Breast epithelium (tissue), 4 donors: ENCODE results near the gene CCSER1. TPM values are rescaled to one million over a fixed set of nuclear protein-coding genes. Genes with fewer than 3 reads are reported as not detected.

Source experiments
- DNase-seq, 2 donors: peaks; one replicate each; pipeline ENCODE4 v3.0.0-alpha.2; 2019; ENCODE audit warnings: low spot score in 2 of 2
- H3K27ac ChIP-seq, 2 donors: fragments of 200-600 bp; sonication (generic) in 1 of 2; one replicate each; pipeline ENCODE4 v1.5.1; 2016 to 2019; ENCODE audit warnings: mild to moderate bottlenecking in 1 of 2
- H3K27me3 ChIP-seq, 2 donors: fragments of 200-600 bp; sonication (generic) in 1 of 2; one replicate each; pipeline versions ENCODE4 v1.5.1 to v1.6.0; 2017 to 2019; ENCODE audit warnings: control low read depth in 1 of 2, mild to moderate bottlenecking in 1 of 2
- H3K36me3 ChIP-seq: fragments of 200-600 bp; one replicate; pipeline ENCODE4 v1.5.1; 2019
- H3K4me1 ChIP-seq, 2 donors: fragments of 200-600 bp; sonication (generic); one replicate each; pipeline ENCODE4 v1.5.1; 2016 to 2019; ENCODE audit warnings: control low read depth in 1 of 2
- H3K4me3 ChIP-seq, 3 donors: fragments of 200-600 bp; sonication (generic); 1 replicate in 2 of 3; 2 replicates in 1 of 3; pipeline ENCODE4 v1.5.1; 2016 to 2019; ENCODE audit warnings: mild to moderate bottlenecking in 3 of 3, moderate library complexity in 2 of 3
- H3K9me3 ChIP-seq, 2 donors: fragments of 200-600 bp; sonication (generic) in 1 of 2; one replicate each; pipeline ENCODE4 v1.5.1; 2016 to 2019; ENCODE audit warnings: control low read depth in 1 of 2
- POLR2A ChIP-seq: fragments of 450-650 bp; IDR thresholded peaks from one replicate; pipeline ENCODE4 v1.6.1; 2016; ENCODE audit warnings: antibody characterized with exemption, mild to moderate bottlenecking, moderate library complexity
- POLR2AphosphoS5 ChIP-seq, 3 donors: sonication (generic); formaldehyde crosslinking; IDR thresholded peaks; one replicate each; pipeline ENCODE4 v1.6.1; 2017; ENCODE audit warnings: antibody characterized with exemption in 3 of 3
- intact Hi-C: fragments of 100-400 bp; cut with DNase I; formaldehyde crosslinking; loops from one replicate; pipeline ENCODE4 v1.15.1; 2023; ENCODE audit warnings: low total_unique reads
- total RNA-seq, 3 donors: library from RNA; depleted of rRNA; stranded (reverse); fragments of >200 nt; gene quantifications; one replicate each; pipeline ENCODE4 v1.1.0, GENCODE V29; 2016
- TF ChIP-seq, protein P1 (sequence below), 3 donors: fragments of 450-650 bp; IDR thresholded peaks; one replicate each; pipeline ENCODE4 v1.5.1; 2016 to 2017; ENCODE audit warnings: antibody characterized with exemption in 3 of 3, mild to moderate bottlenecking in 3 of 3, moderate library complexity in 3 of 3

CCSER1 gene
- total RNA-seq, 3 donors from 2014 or later = 6.4 to 73.3 (median 55.7) TPM

GRCh38 chr4:90994851-90995574 lies 867.8 kb downstream of the CCSER1 start:
- no peak for DNase-seq
- intact Hi-C loops = no loop called here
- no peak overlapping the region for H3K27ac ChIP-seq
- H3K9me3 ChIP-seq = no peaks in the 10 kb centered on the region
- H3K36me3 ChIP-seq = no peaks in the 10 kb centered on the region
- no peak overlapping the region for H3K4me3 ChIP-seq
- TF ChIP-seq POLR2AphosphoS5 (IDR thresholded peaks at IDR 0.05) (no peak), POLR2A (no peak)
- TF ChIP-seq, protein P1, sequence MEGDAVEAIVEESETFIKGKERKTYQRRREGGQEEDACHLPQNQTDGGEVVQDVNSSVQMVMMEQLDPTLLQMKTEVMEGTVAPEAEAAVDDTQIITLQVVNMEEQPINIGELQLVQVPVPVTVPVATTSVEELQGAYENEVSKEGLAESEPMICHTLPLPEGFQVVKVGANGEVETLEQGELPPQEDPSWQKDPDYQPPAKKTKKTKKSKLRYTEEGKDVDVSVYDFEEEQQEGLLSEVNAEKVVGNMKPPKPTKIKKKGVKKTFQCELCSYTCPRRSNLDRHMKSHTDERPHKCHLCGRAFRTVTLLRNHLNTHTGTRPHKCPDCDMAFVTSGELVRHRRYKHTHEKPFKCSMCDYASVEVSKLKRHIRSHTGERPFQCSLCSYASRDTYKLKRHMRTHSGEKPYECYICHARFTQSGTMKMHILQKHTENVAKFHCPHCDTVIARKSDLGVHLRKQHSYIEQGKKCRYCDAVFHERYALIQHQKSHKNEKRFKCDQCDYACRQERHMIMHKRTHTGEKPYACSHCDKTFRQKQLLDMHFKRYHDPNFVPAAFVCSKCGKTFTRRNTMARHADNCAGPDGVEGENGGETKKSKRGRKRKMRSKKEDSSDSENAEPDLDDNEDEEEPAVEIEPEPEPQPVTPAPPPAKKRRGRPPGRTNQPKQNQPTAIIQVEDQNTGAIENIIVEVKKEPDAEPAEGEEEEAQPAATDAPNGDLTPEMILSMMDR (IDR thresholded peaks at IDR 0.05) = no peak
- no peaks in the 10 kb centered on the region for H3K4me1 ChIP-seq
- H3K27me3 ChIP-seq = no peaks in the 10 kb centered on the region

- intact Hi-C loops = no loop called here
- no peaks in the 10 kb centered on the region for H3K9me3 ChIP-seq
- TF ChIP-seq POLR2A (no peak), POLR2AphosphoS5 (IDR thresholded peaks at IDR 0.05) (no peak)
- TF ChIP-seq, protein P1 (IDR thresholded peaks at IDR 0.05) = no peak
- no peaks in the 10 kb centered on the region for H3K4me1 ChIP-seq
- H3K36me3 ChIP-seq = no peaks in the 10 kb centered on the region
- H3K27ac ChIP-seq = no peak overlapping the region
- H3K27me3 ChIP-seq = no peaks in the 10 kb centered on the region
- DNase-seq = no peak
- H3K4me3 ChIP-seq = no peak overlapping the region
Observed at GRCh38 chr4:90995996-90996395, 868.8 kb downstream of the CCSER1 start.

DNA sequence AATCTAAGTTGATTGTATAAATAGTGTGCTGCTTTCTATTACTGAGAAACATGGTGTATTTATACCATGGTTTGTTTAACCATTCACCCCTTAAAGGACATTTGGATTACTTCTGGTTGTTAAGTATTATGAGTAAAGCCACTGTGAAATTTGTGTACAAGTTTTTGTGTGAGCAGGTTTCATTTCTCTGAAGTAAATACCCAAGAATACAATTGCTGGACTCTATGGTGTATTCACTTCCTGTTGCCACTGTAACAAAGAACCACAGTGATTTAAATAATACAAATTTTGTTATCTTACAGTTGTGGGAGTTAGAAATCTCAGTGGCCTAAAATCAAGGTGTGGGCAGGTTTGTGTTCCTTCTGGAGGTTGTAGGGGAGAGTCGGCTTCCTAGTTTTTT lies 869.6 kb downstream of the CCSER1 start:
- Histone ChIP-seq H3K4me1 (no peaks in the 10 kb centered on the region), H3K36me3 (no peaks in the 10 kb centered on the region), H3K4me3 (no peak overlapping the region), H3K9me3 (no peaks in the 10 kb centered on the region), H3K27me3 (no peaks in the 10 kb centered on the region), H3K27ac (no peak overlapping the region)
- intact Hi-C loops = no loop called here
- TF ChIP-seq, protein P1 (IDR thresholded peaks at IDR 0.05) = no peak
- TF ChIP-seq POLR2AphosphoS5 (IDR thresholded peaks at IDR 0.05) = no peak
- TF ChIP-seq POLR2A = no peak
- DNase-seq = no peak

DNA sequence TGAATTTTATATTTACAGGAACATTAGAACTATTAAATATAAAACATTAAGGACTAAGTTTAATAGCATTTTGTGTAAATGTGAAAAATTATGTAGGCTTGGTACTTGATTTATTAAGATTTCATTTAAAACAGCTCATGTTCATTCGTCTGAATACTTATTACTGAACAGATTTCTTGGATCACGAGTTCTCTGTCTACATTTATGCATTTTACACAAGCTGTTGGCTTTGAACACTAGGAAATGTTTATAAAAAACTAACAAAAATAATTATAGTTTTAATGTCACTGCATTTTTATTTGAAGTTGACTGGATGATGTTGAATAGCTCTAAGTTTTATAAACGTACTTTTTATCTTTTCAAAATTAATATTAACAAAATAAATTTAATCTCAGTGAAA lies 888.7 kb downstream of the CCSER1 start:
- H3K9me3 ChIP-seq = no peaks in the 10 kb centered on the region
- no peak overlapping the region for H3K27ac ChIP-seq
- no peaks in the 10 kb centered on the region for H3K4me1 ChIP-seq
- H3K36me3 ChIP-seq = no peaks in the 10 kb centered on the region
- TF ChIP-seq, protein P1 (IDR thresholded peaks at IDR 0.05) = no peak
- TF ChIP-seq POLR2AphosphoS5 (IDR thresholded peaks at IDR 0.05) (no peak), POLR2A (no peak)
- H3K4me3 ChIP-seq = no peak overlapping the region
- DNase-seq = no peak
- intact Hi-C loops = no loop called here
- H3K27me3 ChIP-seq = no peaks in the 10 kb centered on the region

GRCh38 chr4:91019513-91019912 lies 892.3 kb downstream of the CCSER1 start:
- no peak for DNase-seq
- no peaks in the 10 kb centered on the region for H3K36me3 ChIP-seq
- H3K27ac ChIP-seq = no peak overlapping the region
- H3K27me3 ChIP-seq = no peaks in the 10 kb centered on the region
- H3K4me1 ChIP-seq = no peaks in the 10 kb centered on the region
- H3K9me3 ChIP-seq = no peaks in the 10 kb centered on the region
- intact Hi-C loops = no loop called here
- TF ChIP-seq, protein P1 (IDR thresholded peaks at IDR 0.05) = no peak
- TF ChIP-seq POLR2AphosphoS5 (IDR thresholded peaks at IDR 0.05) (no peak), POLR2A (no peak)
- H3K4me3 ChIP-seq = no peak overlapping the region
